GM10266 (cell line): Measurements from ENCODE around the gene HOXB3.

ENCODE experiments used
- DNase-seq: peaks from one replicate; pipeline ENCODE4 v3.0.0; 2012; ENCODE audit errors: extremely low spot score
- TF ChIP-seq, protein P1 (sequence below): IDR thresholded peaks from 2 replicates; pipeline ENCODE4 v1.5.1; 2012; ENCODE audit warnings: mild to moderate bottlenecking, low read depth; ENCODE audit not compliant: control insufficient read depth, insufficient read depth; ENCODE audit errors: missing control alignments

Gene HOXB3

GRCh38 chr17:48571024-48571818 lies 18.8 kb downstream of the HOXB3 start:
- TF ChIP-seq, protein P1, sequence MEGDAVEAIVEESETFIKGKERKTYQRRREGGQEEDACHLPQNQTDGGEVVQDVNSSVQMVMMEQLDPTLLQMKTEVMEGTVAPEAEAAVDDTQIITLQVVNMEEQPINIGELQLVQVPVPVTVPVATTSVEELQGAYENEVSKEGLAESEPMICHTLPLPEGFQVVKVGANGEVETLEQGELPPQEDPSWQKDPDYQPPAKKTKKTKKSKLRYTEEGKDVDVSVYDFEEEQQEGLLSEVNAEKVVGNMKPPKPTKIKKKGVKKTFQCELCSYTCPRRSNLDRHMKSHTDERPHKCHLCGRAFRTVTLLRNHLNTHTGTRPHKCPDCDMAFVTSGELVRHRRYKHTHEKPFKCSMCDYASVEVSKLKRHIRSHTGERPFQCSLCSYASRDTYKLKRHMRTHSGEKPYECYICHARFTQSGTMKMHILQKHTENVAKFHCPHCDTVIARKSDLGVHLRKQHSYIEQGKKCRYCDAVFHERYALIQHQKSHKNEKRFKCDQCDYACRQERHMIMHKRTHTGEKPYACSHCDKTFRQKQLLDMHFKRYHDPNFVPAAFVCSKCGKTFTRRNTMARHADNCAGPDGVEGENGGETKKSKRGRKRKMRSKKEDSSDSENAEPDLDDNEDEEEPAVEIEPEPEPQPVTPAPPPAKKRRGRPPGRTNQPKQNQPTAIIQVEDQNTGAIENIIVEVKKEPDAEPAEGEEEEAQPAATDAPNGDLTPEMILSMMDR = no peak
- DNase-seq = no peak

GRCh38 chr17:48570325-48571023 lies 19.6 kb downstream of the HOXB3 start:
- DNase-seq = no peak
- TF ChIP-seq, protein P1 = no peak

DNA sequence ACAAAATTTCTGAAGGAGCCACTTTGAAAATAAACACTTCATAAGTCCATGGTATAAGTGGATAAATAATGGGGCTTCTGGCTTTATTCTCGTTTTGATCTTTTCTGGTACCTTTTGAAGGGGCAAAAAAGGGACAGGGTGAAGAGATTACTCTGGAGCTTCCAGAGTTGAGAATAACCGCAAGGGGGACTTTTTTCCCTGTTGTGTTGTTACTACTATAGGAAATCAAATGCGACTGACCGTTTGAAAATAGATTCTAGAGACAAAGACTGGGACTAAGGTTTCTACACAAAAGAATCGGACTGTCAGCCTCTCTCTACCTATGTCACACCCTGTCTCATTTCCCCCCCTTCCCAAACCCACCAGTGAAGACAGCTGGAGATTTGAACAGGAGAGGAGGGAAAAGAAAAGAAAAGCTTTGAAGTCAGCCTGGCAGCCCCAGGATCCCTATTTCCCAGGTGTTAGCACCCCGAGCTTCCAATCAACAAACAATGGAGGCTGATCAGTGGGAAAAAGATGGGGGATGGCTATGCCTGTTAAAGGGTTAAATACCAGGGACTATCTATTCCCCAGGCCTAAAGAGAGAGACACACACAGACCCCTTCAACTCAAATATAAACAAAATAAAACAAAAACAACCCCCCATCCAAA lies 20.2 kb downstream of the HOXB3 start:
- no peak for DNase-seq
- TF ChIP-seq, protein P1 = no peak

DNA sequence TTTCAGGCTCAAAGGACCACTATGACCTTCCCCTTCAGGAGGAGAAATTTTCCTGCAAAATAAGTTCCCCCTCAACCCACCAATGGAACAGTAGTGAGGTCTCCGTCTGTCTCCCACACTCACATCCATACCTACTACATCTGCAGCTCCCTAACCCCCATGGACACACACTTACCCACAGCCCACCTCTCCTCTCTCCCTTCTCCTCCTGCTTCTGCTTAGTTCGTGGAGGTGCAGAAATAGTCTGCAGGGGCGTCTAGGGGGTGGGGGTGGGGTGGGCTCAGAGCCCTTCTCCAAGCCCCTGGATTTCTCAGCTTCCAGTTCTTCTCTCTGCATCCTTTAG lies 20.8 kb downstream of the HOXB3 start:
- TF ChIP-seq, protein P1 = no peak
- DNase-seq = no peak

DNA sequence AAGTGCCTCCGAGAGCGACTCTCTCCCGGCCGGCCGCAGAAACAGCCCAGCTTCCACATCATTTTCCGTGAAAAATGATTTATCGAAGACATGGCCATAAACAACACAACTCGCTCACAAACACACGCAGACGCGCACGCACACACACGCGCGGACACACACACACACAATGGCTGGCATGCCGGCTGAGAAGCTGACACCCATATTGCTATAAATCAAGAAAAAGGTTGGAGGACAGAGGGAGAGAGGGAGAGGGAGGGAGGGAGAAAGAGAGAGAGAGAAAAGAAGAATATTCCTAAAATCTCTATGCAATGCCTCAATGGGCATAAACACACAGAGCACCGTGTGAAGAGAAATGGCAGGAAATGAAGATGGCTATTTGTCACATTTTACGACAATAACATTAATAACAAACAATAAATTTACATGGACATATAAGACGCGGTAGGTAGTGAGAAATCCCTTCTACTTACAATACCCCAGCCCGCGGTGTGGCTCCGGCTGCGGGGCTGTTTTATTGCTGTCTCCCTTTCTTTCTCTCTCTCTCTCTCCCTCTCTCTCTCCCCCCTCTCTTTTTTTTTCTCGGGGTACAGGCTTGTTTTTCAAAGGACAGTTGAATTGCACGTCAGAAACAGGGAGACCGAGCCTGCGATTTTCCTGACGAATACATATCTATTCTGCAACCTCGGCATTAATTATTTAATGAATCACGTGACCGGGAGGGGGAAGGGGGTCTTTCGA lies 21.4 kb downstream of the HOXB3 start:
- no peak for DNase-seq

DNA sequence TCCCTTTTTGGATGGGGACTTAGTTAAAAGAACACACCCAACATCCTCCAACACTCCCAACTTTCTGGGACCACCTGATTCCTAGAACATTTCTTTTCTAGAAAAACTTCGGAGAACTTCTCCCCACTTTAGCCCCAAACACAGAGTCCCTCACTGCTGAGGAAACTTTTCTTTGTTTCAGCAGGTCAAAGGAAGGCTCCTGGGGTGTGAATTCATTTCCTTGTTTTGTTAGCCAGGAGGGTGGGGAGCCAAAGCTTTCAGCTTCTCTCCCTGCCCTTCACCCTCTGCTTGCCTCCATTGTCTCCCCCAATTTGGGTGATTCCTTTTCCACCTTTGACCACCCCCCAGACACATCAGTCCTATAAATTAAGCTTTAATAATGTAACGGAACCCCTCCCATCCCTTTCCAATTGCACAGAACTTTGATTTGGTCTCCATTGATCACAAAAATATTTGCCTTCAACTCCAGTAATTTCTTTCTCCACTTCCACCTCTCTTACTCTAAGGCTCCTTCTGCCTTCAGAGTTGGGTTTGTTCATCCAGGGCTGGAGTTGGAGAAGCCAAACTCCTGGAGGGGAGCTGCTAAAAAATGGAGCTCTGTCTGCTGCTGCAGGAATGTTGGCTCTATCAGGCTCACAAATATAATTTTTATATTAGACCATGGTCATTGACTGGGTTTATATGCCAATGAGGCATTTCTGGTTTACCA lies 22.2 kb downstream of the HOXB3 start:
- TF ChIP-seq, protein P1 = no peak
- no peak for DNase-seq

More for the DNA sequence above, 21.4 kb downstream of the HOXB3 start:
- TF ChIP-seq, protein P1 = no peak
